HT1080 (cell line): ENCODE results near the gene RHOG. TPM values are rescaled to one million over a fixed set of nuclear protein-coding genes. Genes with fewer than 3 reads are reported as not detected.
A peak's percentile ranks its signal among the peaks of the same experiment; 100 is the strongest.
"Not testable (repeated sequence)": the region's sequence is repeated elsewhere in the genome, so short reads cannot be mapped to it uniquely, and the experiment has no call there.

Source experiments
- DNase-seq: peaks from one replicate; pipeline ENCODE4 v3.0.0-alpha.2; 2015; ENCODE audit warnings: low read depth
- total RNA-seq: library from RNA; depleted of rRNA; stranded (reverse); fragments of >200 nt; shearing (Covaris generic); gene quantifications from 2 replicates; pipeline ENCODE4 v1.2.3, GENCODE V29; 2014

RHOG gene
- total RNA-seq, 1 experiment from 2014 or later = 98.7 TPM

GRCh38 chr11:3834664-3835461, 5.9 kb downstream of the RHOG start:
- DNase-seq = peak; percentile 30

GRCh38 chr11:3834349-3834663, 6.5 kb downstream of the RHOG start:
- DNase-seq = no peak

- DNase-seq = no peak
These were observed 7.3 kb downstream of the RHOG start for GRCh38 chr11:3833449-3833848.

GRCh38 chr11:3832816-3833215, 7.9 kb downstream of the RHOG start:
- DNase-seq = no peak

- no peak for DNase-seq
These were observed 9.2 kb downstream of the RHOG start for GRCh38 chr11:3831378-3832239.

GRCh38 chr11:3830730-3831129, 10.0 kb downstream of the RHOG start:
- no peak for DNase-seq

- DNase-seq = no peak
These were observed 10.7 kb downstream of the RHOG start for GRCh38 chr11:3830088-3830487.

GRCh38 chr11:3827434-3828186, 13.1 kb downstream of the RHOG start:
- no peak for DNase-seq

GRCh38 chr11:3826721-3827120, 14.0 kb downstream of the RHOG start:
- DNase-seq = no peak

GRCh38 chr11:3825473-3826154, 15.1 kb downstream of the RHOG start:
- no peak for DNase-seq

- peak; percentile 46 for DNase-seq
These were observed 15.9 kb downstream of the RHOG start for GRCh38 chr11:3824714-3825472.

- no peak for DNase-seq
These were observed 16.8 kb downstream of the RHOG start for GRCh38 chr11:3823762-3824506.

GRCh38 chr11:3823303-3823702, 17.5 kb downstream of the RHOG start:
- peak; percentile 74 for DNase-seq

- no peak for DNase-seq
These were observed 18.4 kb downstream of the RHOG start for GRCh38 chr11:3822312-3822711.

GRCh38 chr11:3820971-3821370, 19.8 kb downstream of the RHOG start:
- DNase-seq = no peak

- DNase-seq = no peak
These were observed 23.5 kb downstream of the RHOG start for GRCh38 chr11:3817181-3817800.

- DNase-seq = no peak
These were observed 24.1 kb downstream of the RHOG start for GRCh38 chr11:3816673-3817072.

GRCh38 chr11:3815845-3816244, 24.9 kb downstream of the RHOG start:
- DNase-seq = no peak

GRCh38 chr11:3814832-3815231, 25.9 kb downstream of the RHOG start:
- DNase-seq = not testable (repeated sequence)
